SW480 (cell line): ENCODE data around the gene TTC14.
"Not testable (repeated sequence)": the region's sequence is repeated elsewhere in the genome, so short reads cannot be mapped to it uniquely, and the experiment has no call there.

Source experiments
- DNase-seq: peaks from one replicate; pipeline ENCODE4 v3.0.0-alpha.2; 2016; ENCODE audit warnings: low spot score

The TTC14 gene

GRCh38 chr3:180601688-180602666, at the start of gene TTC14:
Gene TTC14, plus strand, starts transcription at chr3:180602163. Its CDS starts 99 bp downstream, at chr3:180602262.
- DNase-seq: peak; percentile 94

- DNase-seq: no peak
Measured at GRCh38 chr3:180563406-180563805, 38.6 kb upstream of the TTC14 start.

- no peak for DNase-seq
Measured at GRCh38 chr3:180564676-180565075, 37.3 kb upstream of the TTC14 start.

GRCh38 chr3:180570238-180570637, 31.7 kb upstream of the TTC14 start:
- DNase-seq: no peak

- DNase-seq: no peak
Measured at GRCh38 chr3:180571831-180572598, 29.9 kb upstream of the TTC14 start.

GRCh38 chr3:180575571-180575970, 26.4 kb upstream of the TTC14 start:
- no peak for DNase-seq

- no peak for DNase-seq
Measured at GRCh38 chr3:180580934-180581333, 21.0 kb upstream of the TTC14 start.

GRCh38 chr3:180590396-180590795, 11.6 kb upstream of the TTC14 start:
- no peak for DNase-seq

- not testable (repeated sequence) for DNase-seq
Measured at GRCh38 chr3:180593631-180594030, 8.3 kb upstream of the TTC14 start.

GRCh38 chr3:180594631-180595558, 7.1 kb upstream of the TTC14 start:
- peak; percentile 52 for DNase-seq

- no peak for DNase-seq
Measured at GRCh38 chr3:180595559-180595935, 6.4 kb upstream of the TTC14 start.

GRCh38 chr3:180600473-180600872, 1.5 kb upstream of the TTC14 start:
- DNase-seq: no peak

GRCh38 chr3:180611006-180611405, 9.0 kb downstream of the TTC14 start:
- no peak for DNase-seq

- no peak for DNase-seq
Measured at GRCh38 chr3:180612364-180612763, 10.4 kb downstream of the TTC14 start.

GRCh38 chr3:180615954-180616353, 14.0 kb downstream of the TTC14 start:
- DNase-seq: no peak

GRCh38 chr3:180617049-180617448, 15.1 kb downstream of the TTC14 start:
- no peak for DNase-seq

GRCh38 chr3:180618563-180618962, 16.6 kb downstream of the TTC14 start:
- not testable (repeated sequence) for DNase-seq

- no peak for DNase-seq
Measured at GRCh38 chr3:180619723-180620122, 17.8 kb downstream of the TTC14 start.

- DNase-seq: no peak
Measured at GRCh38 chr3:180624714-180625113, 22.8 kb downstream of the TTC14 start.

GRCh38 chr3:180626844-180627243, 24.9 kb downstream of the TTC14 start:
- DNase-seq: no peak

- DNase-seq: no peak
Measured at GRCh38 chr3:180630371-180630770, 28.4 kb downstream of the TTC14 start.

GRCh38 chr3:180631317-180631716, 29.4 kb downstream of the TTC14 start:
- DNase-seq: peak; percentile 17
